Immature natural killer cell (primary cell): ENCODE measurements around the gene PTPRE. TPM values are rescaled to one million over a fixed set of nuclear protein-coding genes. Genes with fewer than 3 reads are reported as not detected.

Experiments
- DNase-seq, 3 donors: peaks; one replicate each; pipeline ENCODE4 v3.0.0; 2022; ENCODE audit warnings: mixed read lengths in 1 of 3
- H3K27ac Mint-ChIP-seq, 6 donors: one replicate each; pipeline ENCODE4 v1.8.0; 2020; ENCODE audit warnings: mixed read lengths in 6 of 6, mild to moderate bottlenecking in 5 of 6, inconsistent platforms in 4 of 6, moderate library complexity in 3 of 6
- H3K27me3 Mint-ChIP-seq, 3 donors: one replicate each; pipeline ENCODE4 v1.8.0; 2020 to 2021; ENCODE audit warnings: low read depth in 3 of 3, mild to moderate bottlenecking in 3 of 3, mixed read lengths in 3 of 3, moderate library complexity in 3 of 3, inconsistent platforms in 1 of 3
- H3K36me3 Mint-ChIP-seq, 3 donors: one replicate each; pipeline ENCODE4 v1.8.0; 2020; ENCODE audit warnings: mixed read lengths in 3 of 3, inconsistent platforms in 2 of 3, mild to moderate bottlenecking in 2 of 3
- H3K4me1 Mint-ChIP-seq, 2 donors: one replicate each; pipeline ENCODE4 v1.8.0; 2020; ENCODE audit warnings: inconsistent platforms in 2 of 2, mild to moderate bottlenecking in 2 of 2, mixed read lengths in 2 of 2, moderate library complexity in 1 of 2
- H3K4me3 Mint-ChIP-seq, 5 donors: one replicate each; pipeline ENCODE4 v1.8.0; 2020; ENCODE audit warnings: mild to moderate bottlenecking in 5 of 5, mixed read lengths in 5 of 5, inconsistent platforms in 3 of 5, moderate library complexity in 3 of 5
- H3K9me3 Mint-ChIP-seq, 6 donors: one replicate each; pipeline ENCODE4 v1.8.0; 2020; ENCODE audit warnings: mild to moderate bottlenecking in 6 of 6, mixed read lengths in 6 of 6, inconsistent platforms in 4 of 6, moderate library complexity in 3 of 6
- polyA plus RNA-seq, 3 donors: library from polyadenylated mRNA; unstranded; fragments of 300-500 nt; fragmentation: Illumina TruSeq; gene quantifications; one replicate each; pipeline ENCODE4 v1.2.3, GENCODE V29; 2021

Gene PTPRE
- polyA plus RNA-seq, 3 donors from 2014 or later: 35.7 to 73.1 (median 40.3) TPM

DNA sequence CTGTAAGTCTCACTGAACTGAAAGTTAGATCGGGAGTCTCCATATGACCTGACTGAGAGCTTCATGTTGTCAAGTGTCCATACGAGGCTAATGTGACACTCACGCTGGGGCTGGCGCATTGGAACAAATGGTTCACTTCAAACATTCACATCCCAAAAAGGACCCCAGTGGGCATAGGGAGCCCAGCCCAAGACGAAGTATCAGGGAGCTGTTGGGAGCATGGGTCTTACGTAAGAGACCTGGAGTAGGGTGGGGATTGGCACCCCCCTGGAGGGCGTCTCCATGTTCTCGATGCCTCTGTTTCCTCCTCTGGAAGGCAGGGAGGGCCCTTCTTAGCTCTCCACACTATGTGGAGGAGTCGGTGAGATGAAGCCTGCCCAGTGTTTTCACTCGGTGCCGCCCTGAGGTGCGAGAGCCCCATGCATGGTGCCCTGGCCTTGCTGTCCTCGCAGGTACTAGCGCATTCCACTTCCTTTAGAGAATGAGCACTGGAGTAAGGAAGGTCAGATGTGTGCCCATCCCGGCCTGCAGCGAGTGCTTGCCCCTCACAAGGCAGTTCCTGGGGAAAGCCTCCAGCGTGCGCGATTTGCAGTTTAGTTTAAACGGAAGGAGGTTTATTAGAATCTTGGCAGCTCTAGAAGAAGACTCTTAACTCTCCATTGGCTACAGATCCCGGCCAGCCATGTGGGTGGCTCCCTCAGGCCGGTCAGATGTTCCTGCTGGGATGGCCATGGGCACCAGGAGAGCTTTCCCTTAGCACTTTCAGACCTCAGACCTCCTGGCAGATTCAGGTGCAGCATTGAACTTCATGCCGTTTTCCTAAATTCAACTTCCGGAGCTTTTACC is 64.4 kb downstream of the PTPRE start:
- Mint-ChIP-seq H3K36me3 (no peaks in the 10 kb centered on the region), H3K4me3 (no peak overlapping the region), H3K9me3 (no peaks in the 10 kb centered on the region), H3K27ac (no peak overlapping the region), H3K4me1 (peaks cover 4 to 16% of the 10 kb centered on the region in 2 donors), H3K27me3 (peaks cover 0 to 16% (median under 1%) of the 10 kb centered on the region in 3 donors)
- no peak for DNase-seq

DNA sequence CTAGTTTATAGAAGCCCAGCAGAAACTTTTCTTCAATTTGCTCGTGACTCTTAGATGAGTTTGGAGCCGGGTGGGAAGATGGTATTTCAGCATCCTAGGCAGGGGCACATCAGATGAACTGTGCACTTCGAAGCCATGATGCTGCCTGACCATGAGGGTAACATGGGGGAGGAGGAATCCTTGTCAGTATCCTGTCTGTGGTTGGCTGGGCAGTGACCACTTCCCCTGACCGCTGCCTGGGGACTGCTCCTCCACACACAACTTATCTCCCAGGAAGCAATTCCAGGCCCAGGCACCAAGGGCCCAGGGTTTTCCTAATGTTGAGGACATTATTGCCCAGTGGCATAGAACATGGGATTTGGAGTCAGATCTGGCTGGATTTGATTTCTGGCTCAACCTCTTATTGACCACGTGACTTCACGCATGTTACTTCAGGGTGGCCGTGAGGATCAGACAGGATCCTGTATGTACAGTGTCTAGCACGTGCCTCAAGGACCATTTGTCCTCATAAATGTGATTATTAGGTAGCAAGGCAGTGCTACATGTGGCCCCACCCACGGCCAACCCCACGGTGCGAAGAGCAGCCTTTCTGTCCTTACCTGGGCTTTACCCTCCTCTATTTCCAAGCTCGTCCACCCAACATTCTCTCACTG is 65.2 kb downstream of the PTPRE start:
- H3K36me3 Mint-ChIP-seq: no peaks in the 10 kb centered on the region
- no peaks in the 10 kb centered on the region for H3K9me3 Mint-ChIP-seq
- H3K4me1 Mint-ChIP-seq: peaks cover 12 to 22% of the 10 kb centered on the region in 2 donors
- no peak overlapping the region for H3K27ac Mint-ChIP-seq
- peaks cover 0 to 16% (median 0%) of the 10 kb centered on the region in 3 donors for H3K27me3 Mint-ChIP-seq
- no peak for DNase-seq
- H3K4me3 Mint-ChIP-seq: no peak overlapping the region

GRCh38 chr10:127972751-127973357 is 66.0 kb downstream of the PTPRE start:
- Mint-ChIP-seq H3K36me3 (no peaks in the 10 kb centered on the region), H3K4me1 (peaks cover 20 to 28% of the 10 kb centered on the region in 2 donors), H3K4me3 (no peak overlapping the region), H3K27ac (no peak overlapping the region), H3K9me3 (no peaks in the 10 kb centered on the region), H3K27me3 (peaks cover 0 to 16% (median 2%) of the 10 kb centered on the region in 3 donors)
- DNase-seq: no peak

GRCh38 chr10:127973791-127974311 is 66.9 kb downstream of the PTPRE start:
- H3K36me3 Mint-ChIP-seq: no peaks in the 10 kb centered on the region
- H3K4me3 Mint-ChIP-seq: no peak overlapping the region
- peaks cover 21 to 26% of the 10 kb centered on the region in 2 donors for H3K4me1 Mint-ChIP-seq
- peaks cover 0 to 16% (median 2%) of the 10 kb centered on the region in 3 donors for H3K27me3 Mint-ChIP-seq
- no peaks in the 10 kb centered on the region for H3K9me3 Mint-ChIP-seq
- peak overlapping the region in 1 of 6 donors; percentile 77 for H3K27ac Mint-ChIP-seq
- DNase-seq: no peak

- Mint-ChIP-seq H3K27ac (no peak overlapping the region), H3K9me3 (peaks cover 0 to 2% (median 0%) of the 10 kb centered on the region in 6 donors), H3K27me3 (peaks cover 0 to 16% (median 5%) of the 10 kb centered on the region in 3 donors), H3K4me3 (no peak overlapping the region), H3K4me1 (peaks cover 21 to 26% of the 10 kb centered on the region in 2 donors), H3K36me3 (no peaks in the 10 kb centered on the region)
- no peak for DNase-seq
These were observed 68.0 kb downstream of the PTPRE start for GRCh38 chr10:127974911-127975310.

- peaks cover 0 to 2% (median 0%) of the 10 kb centered on the region in 3 donors for H3K36me3 Mint-ChIP-seq
- peaks cover 21 to 26% of the 10 kb centered on the region in 2 donors for H3K4me1 Mint-ChIP-seq
- H3K9me3 Mint-ChIP-seq: peaks cover 0 to 12% (median under 1%) of the 10 kb centered on the region in 6 donors
- peak overlapping the region in 1 of 6 donors; percentile 6 for H3K27ac Mint-ChIP-seq
- H3K27me3 Mint-ChIP-seq: peaks cover 0 to 16% (median 5%) of the 10 kb centered on the region in 3 donors
- no peak for DNase-seq
- H3K4me3 Mint-ChIP-seq: no peak overlapping the region
These were observed 69.4 kb downstream of the PTPRE start for GRCh38 chr10:127976286-127976685.

DNA sequence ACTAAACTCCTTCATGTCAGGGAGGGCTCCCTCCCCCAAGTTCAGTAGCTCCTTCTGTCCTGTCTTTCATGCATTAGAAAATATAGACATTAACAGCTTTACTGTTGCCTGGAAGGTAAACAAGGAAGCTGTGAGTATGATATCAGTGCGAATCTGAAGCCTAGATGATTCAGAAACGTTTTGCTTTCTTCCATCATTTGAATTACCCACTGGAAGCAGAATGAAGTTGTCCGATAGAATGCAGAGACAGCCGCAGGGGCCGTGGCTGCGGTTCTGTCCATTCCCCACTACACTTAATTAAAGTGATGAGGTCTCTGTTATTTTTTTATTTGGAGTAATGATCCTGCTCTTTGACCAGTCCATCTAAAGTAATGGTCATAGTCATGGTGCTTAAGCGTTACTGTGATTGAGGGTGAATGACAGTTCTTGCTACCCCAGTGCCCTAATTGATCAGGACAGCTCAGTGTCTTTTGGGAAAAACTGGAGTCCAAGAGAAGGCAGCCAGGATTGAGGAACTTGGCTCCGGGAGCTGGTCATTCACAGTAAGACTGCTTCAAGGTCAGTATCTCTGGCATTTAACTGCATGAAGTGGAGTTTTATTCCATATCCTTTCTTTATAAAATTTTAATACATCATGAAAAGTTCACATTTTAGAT is 69.9 kb downstream of the PTPRE start:
- Mint-ChIP-seq H3K27ac (peak overlapping the region in 1 of 6 donors; percentile 56), H3K36me3 (peaks cover 0 to 2% (median 0%) of the 10 kb centered on the region in 3 donors), H3K4me1 (peaks cover 21 to 26% of the 10 kb centered on the region in 2 donors), H3K9me3 (peaks cover 0 to 12% (median under 1%) of the 10 kb centered on the region in 6 donors), H3K27me3 (peaks cover 0 to 16% (median 5%) of the 10 kb centered on the region in 3 donors), H3K4me3 (peak overlapping the region in 2 of 5 donors; percentile 14 to 33)
- DNase-seq: no peak

GRCh38 chr10:127977357-127978009 is 70.6 kb downstream of the PTPRE start:
- Mint-ChIP-seq H3K27me3 (peaks cover 0 to 14% (median 5%) of the 10 kb centered on the region in 3 donors), H3K36me3 (peaks cover 0 to 2% (median 0%) of the 10 kb centered on the region in 3 donors), H3K4me3 (peak overlapping the region; percentile 33 to 80 (median 57)), H3K9me3 (peaks cover 0 to 12% (median under 1%) of the 10 kb centered on the region in 6 donors), H3K4me1 (peaks cover 21 to 26% of the 10 kb centered on the region in 2 donors), H3K27ac (peak overlapping the region in 5 of 6 donors; percentile 2 to 78 (median 32))
- DNase-seq: peak; percentile 42 to 56 (median 54)

GRCh38 chr10:127978481-127978880 is 71.6 kb downstream of the PTPRE start:
- Mint-ChIP-seq H3K9me3 (peaks cover 0 to 12% (median under 1%) of the 10 kb centered on the region in 6 donors), H3K4me3 (no peak overlapping the region), H3K36me3 (peaks cover 0 to 2% (median 0%) of the 10 kb centered on the region in 3 donors), H3K27ac (no peak overlapping the region), H3K27me3 (peaks cover 0 to 14% (median 5%) of the 10 kb centered on the region in 3 donors), H3K4me1 (peaks cover 24 to 27% of the 10 kb centered on the region in 2 donors)
- no peak for DNase-seq

DNA sequence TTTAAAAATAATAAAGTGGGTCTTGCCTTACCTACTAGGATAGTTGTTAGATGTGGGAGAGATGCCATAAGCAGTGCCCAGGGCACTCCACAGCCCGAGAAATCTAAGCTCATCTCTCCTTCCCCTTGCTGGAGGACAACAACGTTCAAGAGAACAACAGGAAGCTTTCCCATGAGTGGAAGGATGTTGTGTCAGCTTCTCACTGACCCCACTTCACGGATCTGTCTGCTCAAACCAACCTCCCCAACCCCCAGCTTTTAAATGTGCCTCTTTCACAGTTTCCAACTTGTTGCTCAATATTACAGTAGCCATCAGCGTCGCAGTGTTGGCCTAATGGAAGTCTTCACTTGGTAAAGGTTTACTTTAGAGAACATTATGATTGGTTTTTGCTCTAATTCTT is 72.1 kb downstream of the PTPRE start:
- Mint-ChIP-seq H3K27ac (peak overlapping the region in 1 of 6 donors; percentile 59), H3K36me3 (peaks cover 0 to 2% (median 0%) of the 10 kb centered on the region in 3 donors), H3K9me3 (peaks cover 0 to 12% (median under 1%) of the 10 kb centered on the region in 6 donors), H3K4me1 (peaks cover 26 to 27% of the 10 kb centered on the region in 2 donors), H3K4me3 (no peak overlapping the region), H3K27me3 (peaks cover 0 to 9% (median 5%) of the 10 kb centered on the region in 3 donors)
- DNase-seq: no peak

DNA sequence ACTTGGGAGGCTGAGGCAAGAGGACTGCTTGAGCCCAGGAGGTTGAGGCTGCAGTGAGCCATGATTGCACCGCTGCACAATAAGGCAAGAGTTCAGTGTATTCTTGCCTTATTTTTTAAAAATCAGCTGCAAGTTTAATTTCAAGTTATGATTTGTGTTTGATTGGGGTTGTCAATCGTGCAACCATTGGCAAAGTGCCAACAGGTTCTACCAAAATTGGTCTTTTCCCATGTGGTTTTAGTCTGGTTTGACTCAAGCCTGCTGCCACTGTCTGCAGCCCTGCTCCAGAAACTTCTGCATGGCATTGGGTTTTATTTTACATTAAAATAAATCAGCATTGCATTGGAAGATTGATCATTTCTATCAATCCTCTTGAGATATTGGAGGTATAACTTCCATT is 72.7 kb downstream of the PTPRE start:
- Mint-ChIP-seq H3K27me3 (peaks cover 0 to 5% (median 5%) of the 10 kb centered on the region in 3 donors), H3K4me1 (peaks cover 29 to 30% of the 10 kb centered on the region in 2 donors), H3K36me3 (peaks cover 0 to 2% (median 0%) of the 10 kb centered on the region in 3 donors), H3K9me3 (peaks cover 0 to 12% (median under 1%) of the 10 kb centered on the region in 6 donors), H3K27ac (no peak overlapping the region), H3K4me3 (no peak overlapping the region)
- no peak for DNase-seq

- Mint-ChIP-seq H3K4me1 (peaks cover 32% of the 10 kb centered on the region in 2 donors), H3K4me3 (no peak overlapping the region), H3K27me3 (peaks cover 0 to 5% (median 2%) of the 10 kb centered on the region in 3 donors), H3K9me3 (peaks cover 0 to 12% (median under 1%) of the 10 kb centered on the region in 6 donors), H3K36me3 (peaks cover 0 to 2% (median 0%) of the 10 kb centered on the region in 3 donors), H3K27ac (no peak overlapping the region)
- no peak for DNase-seq
These were observed 74.0 kb downstream of the PTPRE start for GRCh38 chr10:127980898-127981297.
